Sigmoid colon (tissue), 4 donors: ENCODE results near the gene VWA3B.

Source experiments
- POLR2AphosphoS5 ChIP-seq, 4 donors: sonication (generic); formaldehyde crosslinking; IDR thresholded peaks; one replicate each; pipeline ENCODE4 v1.6.1; 2017; ENCODE audit warnings: antibody characterized with exemption in 4 of 4
- TF ChIP-seq, protein P1 (sequence below), 4 experiments: fragments of 450-650 bp in 3 of 4; fragments of 200-600 bp in 1 of 4; IDR thresholded peaks; one replicate each; pipeline ENCODE4 v1.5.1; 2016 to 2019; ENCODE audit warnings: antibody characterized with exemption in 4 of 4, mild to moderate bottlenecking in 3 of 4, moderate library complexity in 2 of 4

DNA sequence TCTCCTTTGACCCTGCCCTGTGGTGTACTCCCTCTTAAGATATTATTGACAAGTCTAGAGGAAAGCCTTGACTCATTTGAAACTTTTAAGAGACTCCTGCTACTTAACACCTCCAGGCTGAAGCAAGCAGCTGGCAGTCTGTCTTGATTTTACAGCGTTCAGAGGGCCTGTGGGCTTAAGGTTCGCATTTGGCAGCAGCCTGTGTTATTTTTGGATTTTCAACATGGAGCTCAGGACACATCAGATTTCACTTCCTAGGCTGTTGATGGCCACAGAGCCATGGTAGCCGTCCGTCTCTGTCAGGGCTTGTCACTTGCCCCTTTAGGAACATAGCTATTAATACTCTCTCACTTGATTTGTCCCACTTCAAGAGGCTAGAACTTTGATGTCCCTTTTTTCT is 73.6 kb downstream of the VWA3B start:
- no peak for TF ChIP-seq POLR2AphosphoS5 (IDR thresholded peaks at IDR 0.05)
- TF ChIP-seq, protein P1, sequence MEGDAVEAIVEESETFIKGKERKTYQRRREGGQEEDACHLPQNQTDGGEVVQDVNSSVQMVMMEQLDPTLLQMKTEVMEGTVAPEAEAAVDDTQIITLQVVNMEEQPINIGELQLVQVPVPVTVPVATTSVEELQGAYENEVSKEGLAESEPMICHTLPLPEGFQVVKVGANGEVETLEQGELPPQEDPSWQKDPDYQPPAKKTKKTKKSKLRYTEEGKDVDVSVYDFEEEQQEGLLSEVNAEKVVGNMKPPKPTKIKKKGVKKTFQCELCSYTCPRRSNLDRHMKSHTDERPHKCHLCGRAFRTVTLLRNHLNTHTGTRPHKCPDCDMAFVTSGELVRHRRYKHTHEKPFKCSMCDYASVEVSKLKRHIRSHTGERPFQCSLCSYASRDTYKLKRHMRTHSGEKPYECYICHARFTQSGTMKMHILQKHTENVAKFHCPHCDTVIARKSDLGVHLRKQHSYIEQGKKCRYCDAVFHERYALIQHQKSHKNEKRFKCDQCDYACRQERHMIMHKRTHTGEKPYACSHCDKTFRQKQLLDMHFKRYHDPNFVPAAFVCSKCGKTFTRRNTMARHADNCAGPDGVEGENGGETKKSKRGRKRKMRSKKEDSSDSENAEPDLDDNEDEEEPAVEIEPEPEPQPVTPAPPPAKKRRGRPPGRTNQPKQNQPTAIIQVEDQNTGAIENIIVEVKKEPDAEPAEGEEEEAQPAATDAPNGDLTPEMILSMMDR (IDR thresholded peaks at IDR 0.05) = no peak
